Transverse colon (tissue), 4 donors: ENCODE measurements around the gene MMAA. TPM values are rescaled to one million over a fixed set of nuclear protein-coding genes. Genes with fewer than 3 reads are reported as not detected.
"Not testable (repeated sequence)": the region's sequence is repeated elsewhere in the genome, so short reads cannot be mapped to it uniquely, and the experiment has no call there.

ENCODE experiments used
- DNase-seq: peaks from one replicate; pipeline ENCODE4 v3.0.0-alpha.2; 2019
- H3K27ac ChIP-seq, 4 donors: fragments of 200-600 bp; sonication (generic); 2 replicates each; pipeline ENCODE4 v1.5.1; 2016 to 2018; ENCODE audit warnings: inconsistent platforms in 4 of 4
- H3K27me3 ChIP-seq: fragments of 200-600 bp; sonication (generic); 2 replicates; pipeline ENCODE4 v1.5.1; 2017; ENCODE audit warnings: inconsistent platforms
- H3K36me3 ChIP-seq, 4 donors: fragments of 200-600 bp; sonication (generic); 2 replicates each; pipeline ENCODE4 v1.5.1; 2017 to 2019; ENCODE audit warnings: inconsistent platforms in 4 of 4
- H3K4me1 ChIP-seq, 4 donors: fragments of 200-600 bp; sonication (generic); 2 replicates each; pipeline ENCODE4 v1.5.1; 2017 to 2020; ENCODE audit warnings: inconsistent platforms in 4 of 4
- H3K4me3 ChIP-seq, 4 donors: fragments of 200-600 bp; sonication (generic); 1 replicate in 1 of 4; 2 replicates in 3 of 4; pipeline versions ENCODE4 v1.5.1 to v1.6.1; 2017 to 2019; ENCODE audit warnings: inconsistent platforms in 4 of 4
- H3K9me3 ChIP-seq, 2 donors: fragments of 200-600 bp; sonication (generic); 2 replicates each; pipeline ENCODE4 v1.5.1; 2017 to 2019; ENCODE audit warnings: inconsistent platforms in 2 of 2
- CTCF ChIP-seq, 5 experiments: fragments of 200-600 bp in 3 of 5; fragments of 450-650 bp in 2 of 5; sonication (generic) in 3 of 5; IDR thresholded peaks; 1 replicate in 2 of 5; 2 replicates in 3 of 5; pipeline ENCODE4 v1.5.1; 2016 to 2017; ENCODE audit warnings: antibody characterized with exemption in 5 of 5, inconsistent platforms in 3 of 5, mild to moderate bottlenecking in 2 of 5, moderate library complexity in 1 of 5
- EP300 ChIP-seq: sonication (generic); formaldehyde crosslinking; IDR thresholded peaks from one replicate; pipeline ENCODE4 v1.6.1; 2017; ENCODE audit warnings: antibody characterized with exemption, low read depth
- POLR2A ChIP-seq: fragments of 450-650 bp; IDR thresholded peaks from one replicate; pipeline ENCODE4 v1.6.1; 2016; ENCODE audit warnings: antibody characterized with exemption, mild to moderate bottlenecking, moderate library complexity
- POLR2AphosphoS5 ChIP-seq, 3 donors: sonication (generic); formaldehyde crosslinking; IDR thresholded peaks; one replicate each; pipeline ENCODE4 v1.6.1; 2016; ENCODE audit warnings: antibody characterized with exemption in 3 of 3
- WGBS, 2 donors: methylation state at CpG; one replicate each; pipeline ENCODE4 v1.1.5; 2018; ENCODE audit warnings: low coverage in 1 of 2; 5-methylcytosine and 5-hydroxymethylcytosine counted together
- in situ Hi-C, 4 donors: fragments of 200-750 bp; cut with MboI; loops; one replicate each; pipeline versions ENCODE4 v1.15.0 to v1.15.1; 2017; ENCODE audit warnings: low sequenced_read_pairs in 3 of 4, low pct_ligation_motif_present in 1 of 4, low pct_unique_long_range_greater_than_20kb in 1 of 4
- intact Hi-C: fragments of 100-400 bp; cut with DNase I; formaldehyde crosslinking; loops from one replicate; pipeline ENCODE4 v1.15.1; 2023; ENCODE audit warnings: low total_unique reads
- total RNA-seq, 4 donors: library from RNA; depleted of rRNA; stranded (reverse); fragments of >200 nt; gene quantifications; one replicate each; pipeline ENCODE4 v1.1.0, GENCODE V29; 2016

The MMAA gene
- total RNA-seq, 4 donors from 2014 or later: 0.37 to 9.1 (median 7.9) TPM

- Histone ChIP-seq H3K36me3 (no peaks in the 10 kb centered on the region), H3K9me3 (no peaks in the 10 kb centered on the region), H3K27me3 (no peaks in the 10 kb centered on the region), H3K27ac (no peak overlapping the region), H3K4me1 (no peaks in the 10 kb centered on the region), H3K4me3 (no peak overlapping the region)
- WGBS, 2 donors: 40 to 61% methylated on average over 3 of the region's 3 CpGs
- in situ Hi-C loops (no loop called here), intact Hi-C loops (no loop called here)
- TF ChIP-seq EP300 (no peak), POLR2A (no peak), POLR2AphosphoS5 (IDR thresholded peaks at IDR 0.05) (no peak), CTCF (IDR thresholded peaks at IDR 0.05) (no peak)
- no peak for DNase-seq
These were observed 32.0 kb upstream of the MMAA start for GRCh38 chr4:145587088-145587754.

- H3K9me3 ChIP-seq, H3K27me3 ChIP-seq, H3K4me1 ChIP-seq, intact Hi-C loops, H3K36me3 ChIP-seq, in situ Hi-C loops, H3K27ac ChIP-seq, H3K4me3 ChIP-seq, DNase-seq: not testable (repeated sequence)
- WGBS, 2 donors: 57 to 64% methylated on average over 1 to 2 of the region's 2 CpGs
These were observed 29.8 kb upstream of the MMAA start for GRCh38 chr4:145589381-145589780.

- in situ Hi-C loops: no loop called here
These were observed 29.1 kb upstream of the MMAA start for GRCh38 chr4:145589916-145590702.

GRCh38 chr4:145602129-145602760 lies 16.9 kb upstream of the MMAA start:
- DNase-seq: no peak
- no peak for TF ChIP-seq CTCF (IDR thresholded peaks at IDR 0.05)
- no peak for TF ChIP-seq EP300
- no peak for TF ChIP-seq POLR2A
- TF ChIP-seq POLR2AphosphoS5 (IDR thresholded peaks at IDR 0.05): no peak
- no peak overlapping the region for H3K4me3 ChIP-seq
- intact Hi-C loops: no loop called here
- 86 to 93% methylated on average over 2 to 4 of the region's 4 CpGs for WGBS, 2 donors
- peaks cover 0 to 6% of the 10 kb centered on the region in 2 donors for H3K9me3 ChIP-seq
- no peaks in the 10 kb centered on the region for H3K27me3 ChIP-seq
- no peaks in the 10 kb centered on the region for H3K4me1 ChIP-seq
- in situ Hi-C loops: loop anchor here in 3 of 4 donors (10.0 kb wide), 2 partner anchors 367 to 387 kb away; no protein-coding TSS in a partner anchor
- H3K27ac ChIP-seq: no peak overlapping the region
- no peaks in the 10 kb centered on the region for H3K36me3 ChIP-seq

More at GRCh38 chr4:145589916-145590702, 29.1 kb upstream of the MMAA start:
- H3K27ac ChIP-seq: no peak overlapping the region
- no peak for DNase-seq
- intact Hi-C loops: no loop called here
- no peak overlapping the region for H3K4me3 ChIP-seq
- H3K36me3 ChIP-seq: no peaks in the 10 kb centered on the region
- no peaks in the 10 kb centered on the region for H3K27me3 ChIP-seq
- 72 to 75% methylated on average over 3 of the region's 3 CpGs for WGBS, 2 donors
- TF ChIP-seq POLR2AphosphoS5 (IDR thresholded peaks at IDR 0.05): no peak
- TF ChIP-seq CTCF (IDR thresholded peaks at IDR 0.05): no peak
- no peak for TF ChIP-seq POLR2A
- TF ChIP-seq EP300: no peak
- H3K4me1 ChIP-seq: no peaks in the 10 kb centered on the region
- H3K9me3 ChIP-seq: no peaks in the 10 kb centered on the region
